ENCODE data around the gene HSPBP1.

Gene HSPBP1

GRCh38 chr19:55255618-55256423 is 24.1 kb downstream of the HSPBP1 start:
- Mint-ChIP-seq H3K4me1 (peaks cover 62% of the 10 kb centered on the region), H3K36me3 (peaks cover 13% of the 10 kb centered on the region), H3K4me3 (peak overlapping the region; percentile 97), H3K27me3 (no peaks in the 10 kb centered on the region), H3K27ac (peak overlapping the region; percentile 98), H3K9me3 (no peaks in the 10 kb centered on the region)

- Mint-ChIP-seq H3K4me3 (peak overlapping the region; percentile 97), H3K27me3 (no peaks in the 10 kb centered on the region), H3K27ac (peak overlapping the region; percentile 98), H3K9me3 (no peaks in the 10 kb centered on the region), H3K36me3 (peaks cover 14% of the 10 kb centered on the region), H3K4me1 (peaks cover 61% of the 10 kb centered on the region)
Observed at GRCh38 chr19:55254625-55254977, 25.3 kb downstream of the HSPBP1 start.

DNA sequence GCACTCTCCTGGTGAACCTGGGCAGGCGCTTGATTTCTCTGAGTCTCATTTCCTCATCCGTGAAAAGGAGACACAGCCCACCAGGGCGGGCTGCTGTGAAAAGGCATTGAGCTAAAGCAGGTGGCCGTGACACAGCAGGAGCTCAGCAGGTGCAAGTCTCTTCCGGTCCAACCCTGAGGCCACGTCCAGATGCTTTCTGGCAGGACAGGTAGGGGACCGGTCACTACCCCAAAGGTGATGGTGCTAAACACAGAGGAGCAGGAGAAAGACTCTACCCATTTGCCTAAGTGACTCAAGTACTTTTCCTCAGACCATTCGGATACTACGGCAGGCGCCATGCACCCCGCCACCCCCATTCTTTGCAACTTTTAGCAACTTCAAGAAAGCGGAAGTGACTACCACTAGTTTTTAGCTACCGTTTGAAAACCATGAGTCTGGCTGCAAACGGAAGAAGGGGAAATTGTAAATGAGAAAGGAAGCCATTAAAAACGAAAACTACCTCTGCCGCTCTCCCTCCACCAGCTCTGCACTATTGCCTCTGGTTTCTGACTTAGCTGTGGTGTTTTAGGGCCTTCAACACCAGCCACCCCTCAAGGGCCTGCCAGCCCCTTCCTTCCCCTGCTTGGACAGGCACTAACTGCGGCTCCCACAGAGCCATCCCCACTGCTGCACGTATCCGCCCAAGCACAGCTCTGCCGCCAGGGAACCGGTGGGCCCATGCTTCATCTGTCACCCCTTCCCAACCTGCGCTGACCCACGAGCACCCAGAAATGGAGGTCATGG is 25.9 kb downstream of the HSPBP1 start:
- H3K36me3 Mint-ChIP-seq = peaks cover 14% of the 10 kb centered on the region

GRCh38 chr19:55252760-55253663 is 26.9 kb downstream of the HSPBP1 start:
- Mint-ChIP-seq H3K4me1 (peaks cover 73% of the 10 kb centered on the region), H3K27me3 (no peaks in the 10 kb centered on the region), H3K4me3 (peak overlapping the region; percentile 97), H3K27ac (peak overlapping the region; percentile 98), H3K36me3 (peaks cover 14% of the 10 kb centered on the region), H3K9me3 (no peaks in the 10 kb centered on the region)

More for the DNA sequence above, 25.9 kb downstream of the HSPBP1 start:
- no peaks in the 10 kb centered on the region for H3K27me3 Mint-ChIP-seq
- H3K4me3 Mint-ChIP-seq = peak overlapping the region; percentile 97
- H3K27ac Mint-ChIP-seq = peak overlapping the region; percentile 98
- H3K9me3 Mint-ChIP-seq = no peaks in the 10 kb centered on the region
- peaks cover 63% of the 10 kb centered on the region for H3K4me1 Mint-ChIP-seq

DNA sequence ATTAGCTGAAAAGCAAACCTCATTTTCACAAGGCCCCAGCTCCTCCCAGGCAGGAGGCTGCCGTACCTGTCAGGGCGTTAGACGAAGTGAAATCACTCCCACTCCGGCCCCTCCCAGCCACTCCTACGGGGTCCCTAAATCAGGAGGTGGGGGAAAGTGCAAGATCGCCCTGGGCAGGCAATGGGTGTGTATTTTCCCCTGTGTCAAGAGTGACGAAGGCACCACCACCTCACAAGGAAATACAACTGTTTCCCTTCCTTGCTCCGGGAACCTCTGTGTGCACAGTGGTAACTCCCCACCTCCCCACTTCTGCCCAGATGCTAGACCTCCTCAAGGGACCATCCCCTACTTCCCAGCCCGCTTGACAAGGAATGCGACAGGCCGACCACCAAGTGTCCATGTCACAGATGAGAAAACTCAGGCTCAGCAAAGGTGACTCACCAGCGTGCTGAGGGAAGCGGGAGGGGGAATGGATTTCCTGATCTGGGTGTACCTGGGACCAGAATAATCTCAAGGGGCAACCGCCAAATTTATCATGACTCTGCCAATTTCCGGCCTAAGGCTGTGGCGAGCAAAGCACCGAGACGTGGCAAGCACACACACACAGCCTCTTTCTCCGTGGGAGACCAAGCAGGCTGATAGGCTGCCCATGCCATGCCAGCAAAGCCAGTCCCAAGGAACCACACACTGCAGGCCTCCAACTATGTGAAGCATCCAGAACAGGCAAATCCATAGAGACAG is 28.4 kb downstream of the HSPBP1 start:
- H3K27ac Mint-ChIP-seq = peak overlapping the region; percentile 91
- no peaks in the 10 kb centered on the region for H3K9me3 Mint-ChIP-seq

GRCh38 chr19:55250262-55251036 is 29.5 kb downstream of the HSPBP1 start:
- H3K27ac Mint-ChIP-seq = peak overlapping the region; percentile 91
- peaks cover 11% of the 10 kb centered on the region for H3K36me3 Mint-ChIP-seq
- H3K9me3 Mint-ChIP-seq = no peaks in the 10 kb centered on the region
- H3K4me3 Mint-ChIP-seq = peak overlapping the region; percentile 86
- H3K27me3 Mint-ChIP-seq = no peaks in the 10 kb centered on the region
- peaks cover 55% of the 10 kb centered on the region for H3K4me1 Mint-ChIP-seq

More for the DNA sequence above, 28.4 kb downstream of the HSPBP1 start:
- H3K27me3 Mint-ChIP-seq = no peaks in the 10 kb centered on the region
- H3K4me1 Mint-ChIP-seq = peaks cover 65% of the 10 kb centered on the region
- H3K4me3 Mint-ChIP-seq = peak overlapping the region; percentile 86
- H3K36me3 Mint-ChIP-seq = peaks cover 14% of the 10 kb centered on the region

GRCh38 chr19:55249841-55250240 is 30.1 kb downstream of the HSPBP1 start:
- H3K36me3 Mint-ChIP-seq = peaks cover 11% of the 10 kb centered on the region
- H3K27ac Mint-ChIP-seq = no peak overlapping the region
- no peaks in the 10 kb centered on the region for H3K27me3 Mint-ChIP-seq
- no peaks in the 10 kb centered on the region for H3K9me3 Mint-ChIP-seq
- no peak overlapping the region for H3K4me3 Mint-ChIP-seq
- peaks cover 52% of the 10 kb centered on the region for H3K4me1 Mint-ChIP-seq

GRCh38 chr19:55248704-55249103 is 31.2 kb downstream of the HSPBP1 start:
- Mint-ChIP-seq H3K36me3 (peaks cover 9% of the 10 kb centered on the region), H3K4me1 (peaks cover 43% of the 10 kb centered on the region), H3K4me3 (no peak overlapping the region), H3K27ac (no peak overlapping the region), H3K27me3 (no peaks in the 10 kb centered on the region), H3K9me3 (no peaks in the 10 kb centered on the region)

- H3K9me3 Mint-ChIP-seq = no peaks in the 10 kb centered on the region
- no peak overlapping the region for H3K4me3 Mint-ChIP-seq
- H3K27ac Mint-ChIP-seq = no peak overlapping the region
- H3K4me1 Mint-ChIP-seq = peaks cover 39% of the 10 kb centered on the region
- H3K27me3 Mint-ChIP-seq = no peaks in the 10 kb centered on the region
- H3K36me3 Mint-ChIP-seq = peaks cover 9% of the 10 kb centered on the region
Observed at GRCh38 chr19:55248166-55248675, 31.7 kb downstream of the HSPBP1 start.

GRCh38 chr19:55247621-55248099 is 32.2 kb downstream of the HSPBP1 start:
- Mint-ChIP-seq H3K27me3 (no peaks in the 10 kb centered on the region), H3K27ac (no peak overlapping the region), H3K4me3 (no peak overlapping the region), H3K9me3 (no peaks in the 10 kb centered on the region), H3K36me3 (peaks cover 10% of the 10 kb centered on the region), H3K4me1 (peaks cover 38% of the 10 kb centered on the region)

GRCh38 chr19:55246462-55247451 is 33.2 kb downstream of the HSPBP1 start:
- H3K9me3 Mint-ChIP-seq = no peaks in the 10 kb centered on the region
- H3K27me3 Mint-ChIP-seq = no peaks in the 10 kb centered on the region
- no peak overlapping the region for H3K4me3 Mint-ChIP-seq
- H3K4me1 Mint-ChIP-seq = peaks cover 31% of the 10 kb centered on the region
- no peak overlapping the region for H3K27ac Mint-ChIP-seq
- peaks cover 11% of the 10 kb centered on the region for H3K36me3 Mint-ChIP-seq

DNA sequence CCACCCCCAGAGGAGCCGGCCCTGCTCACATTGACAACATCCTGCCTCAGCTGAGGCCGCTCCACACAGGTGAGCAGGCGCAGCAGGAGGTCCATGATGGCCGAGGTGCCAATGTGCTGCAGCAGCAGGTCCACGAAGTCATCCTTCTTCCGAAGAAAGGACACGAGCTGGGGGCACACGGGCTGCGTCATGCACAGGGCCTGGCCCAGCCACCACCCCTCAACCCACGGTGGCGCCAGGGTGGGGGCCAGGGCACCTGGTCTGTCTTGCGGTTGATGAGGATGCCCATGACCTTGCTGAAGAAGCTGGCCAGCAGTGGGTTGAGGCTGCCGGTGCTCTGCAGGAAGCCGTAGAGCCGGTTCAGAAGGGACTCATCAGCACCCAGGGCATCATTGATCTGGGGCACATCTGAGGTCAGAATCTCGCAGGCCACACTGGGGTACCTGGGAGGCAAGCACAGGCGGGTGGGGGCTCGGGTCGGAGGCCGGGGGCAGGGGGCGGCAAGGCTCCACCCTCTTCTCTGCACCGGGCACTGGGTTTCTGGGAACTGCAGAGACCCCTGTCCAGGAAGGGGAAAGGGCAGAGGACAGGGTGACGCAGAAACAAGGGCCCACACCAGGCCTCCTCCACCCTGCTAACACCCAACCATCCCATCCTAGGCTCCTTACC is 34.5 kb downstream of the HSPBP1 start:
- no peak overlapping the region for H3K4me3 Mint-ChIP-seq
- H3K9me3 Mint-ChIP-seq = no peaks in the 10 kb centered on the region
- H3K27me3 Mint-ChIP-seq = no peaks in the 10 kb centered on the region
- H3K4me1 Mint-ChIP-seq = peaks cover 18% of the 10 kb centered on the region
- peaks cover 9% of the 10 kb centered on the region for H3K36me3 Mint-ChIP-seq
- H3K27ac Mint-ChIP-seq = no peak overlapping the region

Data from activated naive CD4-positive, alpha-beta T cell treated with anti-CD3 and anti-CD28 coated beads, Interleukin-2, amount 50 U/mL, for 24 hours (primary cell).